Spleen (tissue), 11 donors: Measurements from ENCODE around the gene SCNN1A. TPM values are rescaled to one million over a fixed set of nuclear protein-coding genes. Genes with fewer than 3 reads are reported as not detected.

ENCODE experiments used
- DNase-seq: peaks from one replicate; pipeline ENCODE4 v3.0.0-alpha.2; 2020
- H3K27ac ChIP-seq, 8 donors: fragments of 200-600 bp; sonication (generic) in 7 of 8; 1 replicate in 4 of 8; 2 replicates in 4 of 8; pipeline versions ENCODE4 v1.5.0 to v1.8.0; 2016 to 2021; ENCODE audit warnings: inconsistent platforms in 4 of 8, mild to moderate bottlenecking in 4 of 8, moderate library complexity in 1 of 8
- H3K27me3 ChIP-seq, 7 donors: fragments of 200-600 bp; sonication (generic) in 6 of 7; replicated peaks in 1 of 7; 1 replicate in 4 of 7; 2 replicates in 3 of 7; pipeline versions ENCODE4 v1.5.0 to v1.8.0; 2016 to 2021; ENCODE audit warnings: inconsistent platforms in 3 of 7, mild to moderate bottlenecking in 1 of 7
- H3K36me3 ChIP-seq, 6 donors: fragments of 200-600 bp; sonication (generic) in 5 of 6; 1 replicate in 4 of 6; 2 replicates in 2 of 6; pipeline versions ENCODE4 v1.5.0 to v1.8.0; 2016 to 2021; ENCODE audit warnings: inconsistent platforms in 2 of 6
- H3K4me1 ChIP-seq, 6 donors: fragments of 200-600 bp; sonication (generic) in 5 of 6; 1 replicate in 3 of 6; 2 replicates in 3 of 6; pipeline versions ENCODE4 v1.5.0 to v1.8.0; 2016 to 2021; ENCODE audit warnings: inconsistent platforms in 3 of 6
- H3K4me3 ChIP-seq, 8 donors: fragments of 200-600 bp; sonication (generic) in 7 of 8; 1 replicate in 4 of 8; 2 replicates in 4 of 8; pipeline versions ENCODE4 v1.5.0 to v1.8.0; 2016 to 2021; ENCODE audit warnings: inconsistent platforms in 4 of 8, mild to moderate bottlenecking in 4 of 8, moderate library complexity in 2 of 8
- H3K9me3 ChIP-seq, 8 donors: fragments of 200-600 bp; sonication (generic) in 7 of 8; 1 replicate in 4 of 8; 2 replicates in 4 of 8; pipeline versions ENCODE4 v1.5.0 to v1.8.0; 2016 to 2021; ENCODE audit warnings: inconsistent platforms in 4 of 8
- CTCF ChIP-seq, 11 experiments: fragments of 200-600 bp in 7 of 11; fragments of 450-650 bp in 4 of 11; sonication (generic) in 4 of 11; IDR thresholded peaks in 8 of 11; conservative IDR thresholded peaks in 3 of 11; 1 replicate in 7 of 11; 2 replicates in 4 of 11; pipeline versions ENCODE4 v1.4.0 to v1.8.0; 2016 to 2021; ENCODE audit warnings: antibody characterized with exemption in 11 of 11, inconsistent platforms in 4 of 11, mild to moderate bottlenecking in 1 of 11
- POLR2A ChIP-seq, 3 donors: fragments of 450-650 bp; IDR thresholded peaks; one replicate each; pipeline ENCODE4 v1.5.1; 2017; ENCODE audit warnings: antibody characterized with exemption in 3 of 3, mild to moderate bottlenecking in 1 of 3
- POLR2AphosphoS5 ChIP-seq, 3 donors: sonication (generic); formaldehyde crosslinking; IDR thresholded peaks; one replicate each; pipeline ENCODE4 v1.5.1; 2017; ENCODE audit warnings: antibody characterized with exemption in 3 of 3
- WGBS, 5 donors: extraction: QIAGEN DNeasy Blood & Tissue Kit in 3 of 5; methylation state at CpG; one replicate each; pipeline versions ENCODE4 v1.1.5 to v1.1.7; 2013 to 2018; 5-methylcytosine and 5-hydroxymethylcytosine counted together
- intact Hi-C: fragments of 100-400 bp; cut with DNase I; formaldehyde crosslinking; loops from one replicate; pipeline ENCODE4 v1.15.0; 2023; ENCODE audit warnings: low total_unique reads
- polyA plus RNA-seq, 3 donors: library from polyadenylated mRNA; stranded (reverse); fragments of 200-250 nt; gene quantifications; one replicate each; pipeline ENCODE4 v1.2.1, GENCODE V29; 2013
- total RNA-seq, 7 donors: library from RNA; depleted of rRNA in 3 of 7; stranded (reverse); fragments of >200 nt in 3 of 7; fragmentation: NEBNext Ultra II Directional in 4 of 7; extraction: Animal tissue kit (Norgen Biotek cat#: 25700) in 4 of 7; gene quantifications; one replicate each; pipeline versions ENCODE4 v1.1.0 to v1.2.1, GENCODE V29; 2016 to 2021
- donor health status: healthy with polysubstance abuse.
- donor health status: DM: no; HTN: no; CAD: no; lungs with moderate emphysema.
- donor health status: DM: no; HTN: no; CAD: no.
- donor health status: Bipolar disorder and iron deficiency.
- donor health status: healthy.
- donor health status: DM: no; HTN: no; CAD: no.
- donor health status: DM: yes; HTN: yes; CAD: no.

Gene SCNN1A
- total and polyA plus RNA-seq, 10 donors, result 0.17 to 8.6 (median 1.4) TPM

GRCh38 chr12:6378709-6379472 is 3.5 kb upstream of the SCNN1A start:
- 56 to 66% (median 65%) methylated on average over 13 of the region's 13 CpGs for WGBS, 5 donors
- TF ChIP-seq POLR2AphosphoS5 (IDR thresholded peaks at IDR 0.05), result no peak
- no peak for TF ChIP-seq CTCF (IDR thresholded peaks at IDR 0.05 in 8 of 11, conservative IDR thresholded peaks at IDR 0.05 in 3 of 11)
- TF ChIP-seq POLR2A (IDR thresholded peaks at IDR 0.05), result no peak
- H3K27me3 ChIP-seq, result peaks cover 0 to 41% (median 2%) of the 10 kb centered on the region in 7 donors
- DNase-seq, result no peak
- H3K36me3 ChIP-seq, result no peaks in the 10 kb centered on the region
- H3K9me3 ChIP-seq, result no peaks in the 10 kb centered on the region
- no peak overlapping the region for H3K4me3 ChIP-seq
- peak overlapping the region in 5 of 8 donors; percentile 0 to 77 (median 65) for H3K27ac ChIP-seq
- intact Hi-C loops, result no loop called here
- peaks cover 29 to 94% (median 64%) of the 10 kb centered on the region in 6 donors for H3K4me1 ChIP-seq

GRCh38 chr12:6377667-6377994 is 2.3 kb upstream of the SCNN1A start:
- Histone ChIP-seq H3K4me1 (peaks cover 24 to 94% (median 59%) of the 10 kb centered on the region in 6 donors), H3K27me3 (peaks cover 0 to 29% (median 0%) of the 10 kb centered on the region in 7 donors), H3K4me3 (no peak overlapping the region), H3K36me3 (no peaks in the 10 kb centered on the region), H3K27ac (peak overlapping the region in 6 of 8 donors; percentile 0 to 77 (median 58)), H3K9me3 (no peaks in the 10 kb centered on the region)
- TF ChIP-seq POLR2A (IDR thresholded peaks at IDR 0.05) (no peak), POLR2AphosphoS5 (IDR thresholded peaks at IDR 0.05) (peak in 1 of 3 donors; percentile 35), CTCF (IDR thresholded peaks at IDR 0.05 in 8 of 11, conservative IDR thresholded peaks at IDR 0.05 in 3 of 11) (no peak)
- DNase-seq, result peak; percentile 81
- intact Hi-C loops, result no loop called here
- 59 to 72% (median 62%) methylated on average over 4 of the region's 4 CpGs for WGBS, 5 donors

- Histone ChIP-seq H3K4me1 (peaks cover 29 to 94% (median 63%) of the 10 kb centered on the region in 6 donors), H3K27me3 (peaks cover 0 to 24% (median 0%) of the 10 kb centered on the region in 7 donors), H3K9me3 (no peaks in the 10 kb centered on the region), H3K4me3 (no peak overlapping the region), H3K27ac (peak overlapping the region in 7 of 8 donors; percentile 22 to 77 (median 53)), H3K36me3 (no peaks in the 10 kb centered on the region)
- TF ChIP-seq CTCF (IDR thresholded peaks at IDR 0.05 in 8 of 11, conservative IDR thresholded peaks at IDR 0.05 in 3 of 11), result no peak
- no peak for TF ChIP-seq POLR2AphosphoS5 (IDR thresholded peaks at IDR 0.05)
- no peak for TF ChIP-seq POLR2A (IDR thresholded peaks at IDR 0.05)
- 47 to 59% (median 49%) methylated on average over 10 of the region's 10 CpGs for WGBS, 5 donors
- DNase-seq, result no peak
- intact Hi-C loops, result no loop called here
These were observed 1.7 kb upstream of the SCNN1A start for GRCh38 chr12:6376870-6377666.
